IMR-90 (cell line): ENCODE measurements around the gene RAB11FIP3. TPM values are rescaled to one million over a fixed set of nuclear protein-coding genes. Genes with fewer than 3 reads are reported as not detected.

Experiments used
- ATAC-seq: fragments of 200-7000 bp; cut with Tn5 transposase; 2 replicates; pipeline ENCODE4 v1.9.1; 2020; ENCODE audit warnings: low read depth, mild to moderate bottlenecking, moderate library complexity
- BruUV-seq: library from RNA; stranded (reverse); fragments of 400-500 nt; replicated peaks from 2 replicates; lab custom pipeline; 2021; lab: Mats Ljungman, UMichigan
- CTCF ChIA-PET: fragments of 300-600 bp; formaldehyde crosslinking; extraction: SDS; loops from one replicate; lab custom pipeline; 2021; ENCODE audit warnings: antibody characterized with exemption; lab: Yijun Ruan, JAX
- POLR2A ChIA-PET: fragments of 300-600 bp; sonication (Branson Sonifier 250); formaldehyde crosslinking; loops from one replicate; lab custom pipeline; 2022; ENCODE audit warnings: antibody characterized with exemption; ENCODE audit not compliant: unreplicated experiment; lab: Charles Lee
- DNase-seq: peaks from one replicate; pipeline ENCODE4 v3.0.0; 2013
- H2AFZ ChIP-seq: replicated peaks from 2 replicates; pipeline ENCODE3; 2013; ENCODE audit warnings: low read length, mild to moderate bottlenecking; ENCODE audit not compliant: poor library complexity
- H2AK5ac ChIP-seq: 2 replicates; pipeline ENCODE4 v1.6.1; 2013; ENCODE audit warnings: low read depth, low read length, inconsistent platforms
- H2AK9ac ChIP-seq: replicated peaks from 2 replicates; pipeline ENCODE3; 2013; ENCODE audit warnings: mild to moderate bottlenecking, low read depth, low read length, moderate library complexity; ENCODE audit not compliant: poor library complexity
- H2BK120ac ChIP-seq: 2 replicates; pipeline ENCODE4 v1.6.1; 2013; ENCODE audit warnings: low read depth, low read length, inconsistent platforms
- H2BK15ac ChIP-seq: 3 replicates; pipeline ENCODE4 v1.6.1; 2013; ENCODE audit warnings: low read depth, low read length, inconsistent platforms
- H2BK20ac ChIP-seq: 2 replicates; pipeline ENCODE4 v1.6.1; 2013; ENCODE audit warnings: low read depth, mild to moderate bottlenecking, inconsistent platforms, low read length, moderate library complexity
- H2BK5ac ChIP-seq: 2 replicates; pipeline ENCODE4 v1.6.1; 2013; ENCODE audit warnings: mild to moderate bottlenecking, low read depth, low read length, inconsistent platforms; ENCODE audit not compliant: poor library complexity, severe bottlenecking
- H3K14ac ChIP-seq: replicated peaks from 2 replicates; pipeline ENCODE4 v1.6.1; 2013; ENCODE audit warnings: low read depth, low read length, inconsistent platforms
- H3K18ac ChIP-seq: 2 replicates; pipeline ENCODE4 v1.6.1; 2013; ENCODE audit warnings: low read depth, low read length, control low read depth
- H3K23ac ChIP-seq: 2 replicates; pipeline ENCODE4 v1.6.1; 2013; ENCODE audit warnings: low read depth, low read length, inconsistent platforms
- H3K27ac ChIP-seq: 2 replicates; pipeline ENCODE4 v1.5.1; 2013; ENCODE audit warnings: mild to moderate bottlenecking, control low read depth, low read length; ENCODE audit not compliant: insufficient read depth
- H3K27me3 ChIP-seq: 2 replicates; pipeline ENCODE4 v1.6.1; 2013; ENCODE audit warnings: low read length; ENCODE audit not compliant: control insufficient read depth, insufficient read depth
- H3K36me3 ChIP-seq: 2 replicates; pipeline ENCODE4 v1.6.1; 2013; ENCODE audit warnings: low read length, mixed read lengths; ENCODE audit not compliant: control insufficient read depth, insufficient read depth
- H3K4ac ChIP-seq: 2 replicates; pipeline ENCODE4 v1.6.1; 2013; ENCODE audit warnings: low read depth, low read length, inconsistent platforms
- H3K4me1 ChIP-seq: 2 replicates; pipeline ENCODE4 v1.6.1; 2013; ENCODE audit warnings: low read length, mixed read lengths; ENCODE audit not compliant: control insufficient read depth, insufficient read depth
- H3K4me2 ChIP-seq: 2 replicates; pipeline ENCODE4 v1.6.1; 2013; ENCODE audit warnings: low read depth, mild to moderate bottlenecking, control low read depth, low read length, moderate library complexity
- H3K4me3 ChIP-seq: 2 replicates; pipeline ENCODE4 v1.5.1; 2013; ENCODE audit warnings: low read depth, mild to moderate bottlenecking, control low read depth, low read length, moderate library complexity; ENCODE audit not compliant: insufficient read depth
- H3K56ac ChIP-seq: 2 replicates; pipeline ENCODE4 v1.6.1; 2013; ENCODE audit warnings: low read length, inconsistent platforms; ENCODE audit not compliant: insufficient read depth; ENCODE audit errors: extremely low read depth
- H3K79me1 ChIP-seq, 2 experiments: 2 replicates each; pipeline ENCODE4 v1.6.1; 2013; ENCODE audit warnings: low read length in 2 of 2, inconsistent platforms in 1 of 2, low read depth in 1 of 2
- H3K9ac ChIP-seq: 2 replicates; pipeline ENCODE4 v1.6.1; 2013; ENCODE audit warnings: low read depth, low read length, control low read depth
- H3K9me1 ChIP-seq: 2 replicates; pipeline ENCODE4 v1.6.1; 2013; ENCODE audit warnings: low read length, inconsistent platforms; ENCODE audit not compliant: insufficient read depth
- H3K9me3 ChIP-seq: 2 replicates; pipeline ENCODE4 v1.6.1; 2013; ENCODE audit warnings: low read length; ENCODE audit not compliant: control insufficient read depth, insufficient read depth
- H4K20me1 ChIP-seq: 2 replicates; pipeline ENCODE4 v1.6.1; 2013; ENCODE audit warnings: low read length, inconsistent platforms; ENCODE audit not compliant: insufficient read depth
- H4K5ac ChIP-seq: 2 replicates; pipeline ENCODE4 v1.6.1; 2013; ENCODE audit warnings: mild to moderate bottlenecking, low read depth, low read length, control low read depth
- H4K8ac ChIP-seq, 2 experiments: 2 replicates each; pipeline ENCODE4 v1.6.1; 2013; ENCODE audit warnings: low read depth in 2 of 2, low read length in 2 of 2, control low read depth in 1 of 2, inconsistent platforms in 1 of 2
- H4K91ac ChIP-seq: 2 replicates; pipeline ENCODE4 v1.6.1; 2013; ENCODE audit warnings: low read depth, low read length, inconsistent platforms; ENCODE audit not compliant: insufficient read depth
- BHLHE40 ChIP-seq: fragments of 150-350 bp; IDR thresholded peaks from 2 replicates; pipeline ENCODE4 v1.6.1; 2016; ENCODE audit warnings: mild to moderate bottlenecking, low read depth, low read length
- CEBPB ChIP-seq: IDR thresholded peaks from 2 replicates; pipeline ENCODE4 v1.6.1; 2012; ENCODE audit warnings: low read depth, low read length, improper control_type of control experiment
- CHD1 ChIP-seq: IDR thresholded peaks from 2 replicates; pipeline ENCODE4 v1.6.1; 2012; ENCODE audit warnings: low read depth, low read length, improper control_type of control experiment
- CTCF ChIP-seq: conservative IDR thresholded peaks from 2 replicates; pipeline ENCODE4 v1.5.1; 2012; ENCODE audit warnings: mild to moderate bottlenecking, low read depth, low read length, improper control_type of control experiment
- ELK1 ChIP-seq: fragments of 150-350 bp; IDR thresholded peaks from 2 replicates; pipeline ENCODE4 v1.6.1; 2016; ENCODE audit warnings: low read depth, mild to moderate bottlenecking, low read length, moderate library complexity, borderline replicate concordance
- MAFK ChIP-seq: IDR thresholded peaks from 2 replicates; pipeline ENCODE4 v1.6.1; 2012; ENCODE audit warnings: low read depth, low read length, improper control_type of control experiment
- MAZ ChIP-seq: IDR thresholded peaks from 2 replicates; pipeline ENCODE4 v1.6.1; 2012; ENCODE audit warnings: low read depth, mild to moderate bottlenecking, low read length, improper control_type of control experiment, moderate library complexity, borderline replicate concordance
- POLR2A ChIP-seq: IDR thresholded peaks from 2 replicates; pipeline ENCODE4 v1.6.1; 2012; ENCODE audit warnings: mild to moderate bottlenecking, low read depth, low read length
- RAD21 ChIP-seq: IDR thresholded peaks from 2 replicates; pipeline ENCODE4 v1.6.1; 2012; ENCODE audit warnings: low read length, improper control_type of control experiment
- RFX5 ChIP-seq: IDR thresholded peaks from 2 replicates; pipeline ENCODE4 v1.8.0; 2012; ENCODE audit warnings: low read depth, mild to moderate bottlenecking, low read length, moderate library complexity
- USF2 ChIP-seq: fragments of 150-350 bp; IDR thresholded peaks from 2 replicates; pipeline ENCODE4 v1.6.1; 2017; ENCODE audit warnings: mild to moderate bottlenecking, antibody characterized with exemption, low read length, low read depth
- WGBS, 2 experiments: methylation state at CpG; one replicate each; pipeline versions ENCODE4 v1.1.5 to v1.1.7; 2013; ENCODE audit warnings: missing lambda C conversion rate in 2 of 2; ENCODE audit not compliant: insufficient read length in 1 of 2; ENCODE audit errors: extremely low coverage in 2 of 2; 5-methylcytosine and 5-hydroxymethylcytosine counted together
- dilution Hi-C: fragments of 300-500 bp; cut with HindIII; formaldehyde crosslinking; loops from one replicate; pipeline ENCODE4 v1.14.3; 2018; ENCODE audit warnings: low sequenced_read_pairs; ENCODE audit not compliant: unreplicated experiment
- in situ Hi-C: fragments of 300-500 bp; cut with MboI; formaldehyde crosslinking; loops from 3 replicates; pipeline ENCODE4 v1.14.3; 2019; ENCODE audit warnings: low sequenced_read_pairs, inconsistent platforms, mixed read lengths
- intact Hi-C: fragments of 100-400 bp; cut with micrococcal nuclease; formaldehyde crosslinking; loops from 2 replicates; pipeline ENCODE4 v1.10.0; 2022
- polyA plus RNA-seq, 3 experiments: library from polyadenylated mRNA; depleted of rRNA; stranded (reverse); fragments of >200 nt; gene quantifications; 2 replicates each; pipeline ENCODE4 v1.2.3, GENCODE V29; 2012; ENCODE audit warnings: low replicate concordance in 1 of 3
- total RNA-seq: library from RNA; depleted of rRNA; stranded (reverse); fragments of >200 nt; gene quantifications from 2 replicates; pipeline ENCODE4 v1.2.3, GENCODE V29; 2012

The RAB11FIP3 gene
- total and polyA plus RNA-seq, 2 of the 4 experiments (the other 2 are of a cell fraction), result 7.5 to 22.5 TPM

GRCh38 chr16:476039-476438 is 50.6 kb downstream of the RAB11FIP3 start:
- Histone ChIP-seq H3K18ac (no peak overlapping the region), H3K27me3 (no peaks in the 10 kb centered on the region), H3K4me3 (no peak overlapping the region), H3K14ac (no peak overlapping the region), H3K4me2 (no peak overlapping the region), H3K4ac (no peak overlapping the region), H3K9me1 (peaks cover 6% of the 10 kb centered on the region; the same call in 1 of the 2 replicates), H2AK9ac (no peak overlapping the region), H4K8ac (no peak overlapping the region), H3K36me3 (peaks cover 18% of the 10 kb centered on the region), H2BK5ac (no peak overlapping the region), H2AFZ (no peak overlapping the region), H2AK5ac (no peak overlapping the region), H4K20me1 (peaks cover 7% of the 10 kb centered on the region; the same call in 1 of the 2 replicates), H2BK15ac (no peak overlapping the region), H3K79me1 (peaks cover 9 to 36% of the 10 kb centered on the region in 2 experiments), H3K56ac (no peak overlapping the region), H3K9ac (no peak overlapping the region), H3K9me3 (no peaks in the 10 kb centered on the region), H4K91ac (no peak overlapping the region), H4K5ac (no peak overlapping the region), H2BK120ac (no peak overlapping the region), H3K23ac (no peak overlapping the region), H2BK20ac (no peak overlapping the region), H3K27ac (no peak overlapping the region), H3K4me1 (peaks cover 1% of the 10 kb centered on the region; the same call in 1 of the 2 replicates)
- intact Hi-C loops, result no loop called here
- TF ChIP-seq CHD1 (no peak), MAFK (no peak), CEBPB (no peak), USF2 (no peak), MAZ (no peak), RAD21 (no peak), CTCF (no peak), BHLHE40 (no peak), ELK1 (no peak), RFX5 (no peak), POLR2A (no peak)
- CTCF ChIA-PET, result no interaction called here
- POLR2A ChIA-PET, result interaction anchor here (0.5 kb wide), 1 partner anchor 17 kb away, joined by 4 read pairs; no protein-coding TSS in a partner anchor
- dilution Hi-C loops, result no loop called here
- ATAC-seq (no peak), DNase-seq (no peak)
- in situ Hi-C loops, result no loop called here
- WGBS, 2 experiments, result 90% methylated on average over 2 of the region's 6 CpGs; no CpG with 5 or more reads in 1 of the 2 experiments
- no TSS peak for BruUV-seq
